ENCODE measurements around the gene CD22. TPM values are rescaled to one million over a fixed set of nuclear protein-coding genes. Genes with fewer than 3 reads are reported as not detected.

CD22 gene
- total RNA-seq, 1 experiment from 2014 or later = 0.56 TPM

DNA sequence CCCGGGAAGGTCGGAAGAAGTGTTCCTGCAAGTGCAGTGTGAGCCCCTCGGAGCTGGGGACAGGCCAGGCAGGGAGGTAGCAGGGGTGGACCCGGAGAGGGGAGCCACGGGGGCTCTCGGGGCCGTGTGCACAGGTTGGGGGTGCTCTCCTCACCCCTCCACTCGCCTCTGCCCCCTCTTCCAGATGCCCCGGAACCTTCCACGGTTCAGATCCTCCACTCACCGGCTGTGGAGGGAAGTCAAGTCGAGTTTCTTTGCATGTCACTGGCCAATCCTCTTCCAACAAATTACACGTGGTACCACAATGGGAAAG, 9.0 kb downstream of the CD22 start:
- intact Hi-C loops (cut with micrococcal nuclease) = no loop called here
- peaks cover 62% of the 10 kb centered on the region for H3K27me3 Mint-ChIP-seq (ENCODE audit: insufficient read depth, unreplicated experiment)
- H3K27ac Mint-ChIP-seq (ENCODE audit: low read depth, unreplicated experiment) = no peak overlapping the region
- POLR2A ChIA-PET = no interaction called here
- TF ChIP-seq, protein P1, sequence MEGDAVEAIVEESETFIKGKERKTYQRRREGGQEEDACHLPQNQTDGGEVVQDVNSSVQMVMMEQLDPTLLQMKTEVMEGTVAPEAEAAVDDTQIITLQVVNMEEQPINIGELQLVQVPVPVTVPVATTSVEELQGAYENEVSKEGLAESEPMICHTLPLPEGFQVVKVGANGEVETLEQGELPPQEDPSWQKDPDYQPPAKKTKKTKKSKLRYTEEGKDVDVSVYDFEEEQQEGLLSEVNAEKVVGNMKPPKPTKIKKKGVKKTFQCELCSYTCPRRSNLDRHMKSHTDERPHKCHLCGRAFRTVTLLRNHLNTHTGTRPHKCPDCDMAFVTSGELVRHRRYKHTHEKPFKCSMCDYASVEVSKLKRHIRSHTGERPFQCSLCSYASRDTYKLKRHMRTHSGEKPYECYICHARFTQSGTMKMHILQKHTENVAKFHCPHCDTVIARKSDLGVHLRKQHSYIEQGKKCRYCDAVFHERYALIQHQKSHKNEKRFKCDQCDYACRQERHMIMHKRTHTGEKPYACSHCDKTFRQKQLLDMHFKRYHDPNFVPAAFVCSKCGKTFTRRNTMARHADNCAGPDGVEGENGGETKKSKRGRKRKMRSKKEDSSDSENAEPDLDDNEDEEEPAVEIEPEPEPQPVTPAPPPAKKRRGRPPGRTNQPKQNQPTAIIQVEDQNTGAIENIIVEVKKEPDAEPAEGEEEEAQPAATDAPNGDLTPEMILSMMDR (IDR thresholded peaks at IDR 0.05; ENCODE audit: unreplicated experiment) = no peak
- DNase-seq (ENCODE audit: unreplicated experiment) = no peak
- CTCF ChIA-PET = no interaction called here
- H3K4me3 Mint-ChIP-seq (ENCODE audit: unreplicated experiment) = no peak overlapping the region
- H3K36me3 Mint-ChIP-seq (ENCODE audit: insufficient read depth, unreplicated experiment) = no peaks in the 10 kb centered on the region
- no peaks in the 10 kb centered on the region for H3K9me3 Mint-ChIP-seq (ENCODE audit: unreplicated experiment)
- no peaks in the 10 kb centered on the region for H3K4me1 Mint-ChIP-seq (ENCODE audit: insufficient read depth, unreplicated experiment)
- no TSS peak for BruUV-seq (replicated peaks)

DNA sequence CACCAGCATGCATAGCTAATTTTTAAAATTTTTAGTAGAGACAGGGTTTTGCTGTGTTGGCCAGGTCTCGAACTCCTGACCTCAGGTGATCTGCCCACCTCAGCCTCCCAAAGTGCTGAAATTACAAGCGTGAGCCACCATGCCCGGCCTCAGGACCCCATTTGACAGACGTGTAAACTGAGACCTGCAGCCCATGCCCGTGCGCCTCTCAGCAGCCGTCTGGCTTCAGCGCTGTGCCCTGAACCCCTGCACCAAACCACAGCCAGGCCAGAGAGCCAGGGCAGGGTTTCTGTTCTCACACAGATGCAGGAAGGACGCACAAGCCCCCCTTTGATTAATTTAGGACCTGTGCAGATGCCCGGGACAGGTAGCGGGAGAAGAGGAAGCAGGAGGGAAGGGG, 11.4 kb downstream of the CD22 start:
- no TSS peak for BruUV-seq (replicated peaks)
- POLR2A ChIA-PET = no interaction called here
- intact Hi-C loops (cut with micrococcal nuclease) = no loop called here
- Mint-ChIP-seq H3K27ac (ENCODE audit: low read depth, unreplicated experiment) (no peak overlapping the region), H3K4me3 (ENCODE audit: unreplicated experiment) (no peak overlapping the region), H3K36me3 (ENCODE audit: insufficient read depth, unreplicated experiment) (no peaks in the 10 kb centered on the region), H3K27me3 (ENCODE audit: insufficient read depth, unreplicated experiment) (peaks cover 42% of the 10 kb centered on the region), H3K4me1 (ENCODE audit: insufficient read depth, unreplicated experiment) (no peaks in the 10 kb centered on the region), H3K9me3 (ENCODE audit: unreplicated experiment) (no peaks in the 10 kb centered on the region)
- CTCF ChIA-PET = interaction anchor here (0.6 kb wide), 1 partner anchor 165 kb away, joined by 3 read pairs; no protein-coding TSS in a partner anchor
- no peak for DNase-seq (ENCODE audit: unreplicated experiment)
- TF ChIP-seq, protein P1 (IDR thresholded peaks at IDR 0.05; ENCODE audit: unreplicated experiment) = no peak

DNA sequence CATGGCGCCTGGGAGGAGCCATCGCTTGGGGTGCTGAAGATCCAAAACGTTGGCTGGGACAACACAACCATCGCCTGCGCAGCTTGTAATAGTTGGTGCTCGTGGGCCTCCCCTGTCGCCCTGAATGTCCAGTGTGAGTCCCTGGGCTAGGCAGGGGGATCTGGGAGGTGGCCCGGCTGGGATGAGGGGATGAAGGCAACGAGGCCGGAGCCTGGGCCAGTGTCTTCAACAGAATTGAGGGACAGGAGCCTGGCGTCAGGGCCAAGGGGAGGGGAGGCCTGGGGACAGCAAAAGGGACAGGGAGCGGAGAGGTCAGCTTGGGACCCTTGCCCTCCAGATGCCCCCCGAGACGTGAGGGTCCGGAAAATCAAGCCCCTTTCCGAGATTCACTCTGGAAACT, 12.0 kb downstream of the CD22 start:
- no peak overlapping the region for H3K27ac Mint-ChIP-seq (ENCODE audit: low read depth, unreplicated experiment)
- intact Hi-C loops (cut with micrococcal nuclease) = no loop called here
- H3K4me3 Mint-ChIP-seq (ENCODE audit: unreplicated experiment) = no peak overlapping the region
- no peaks in the 10 kb centered on the region for H3K4me1 Mint-ChIP-seq (ENCODE audit: insufficient read depth, unreplicated experiment)
- CTCF ChIA-PET = interaction anchor here (0.6 kb wide), 1 partner anchor 274 kb away, joined by 4 read pairs; no protein-coding TSS in a partner anchor
- DNase-seq (ENCODE audit: unreplicated experiment) = no peak
- H3K36me3 Mint-ChIP-seq (ENCODE audit: insufficient read depth, unreplicated experiment) = no peaks in the 10 kb centered on the region
- H3K9me3 Mint-ChIP-seq (ENCODE audit: unreplicated experiment) = no peaks in the 10 kb centered on the region
- POLR2A ChIA-PET = no interaction called here
- TF ChIP-seq, protein P1 (IDR thresholded peaks at IDR 0.05; ENCODE audit: unreplicated experiment) = no peak
- BruUV-seq (replicated peaks) = no TSS peak
- H3K27me3 Mint-ChIP-seq (ENCODE audit: insufficient read depth, unreplicated experiment) = peaks cover 36% of the 10 kb centered on the region

DNA sequence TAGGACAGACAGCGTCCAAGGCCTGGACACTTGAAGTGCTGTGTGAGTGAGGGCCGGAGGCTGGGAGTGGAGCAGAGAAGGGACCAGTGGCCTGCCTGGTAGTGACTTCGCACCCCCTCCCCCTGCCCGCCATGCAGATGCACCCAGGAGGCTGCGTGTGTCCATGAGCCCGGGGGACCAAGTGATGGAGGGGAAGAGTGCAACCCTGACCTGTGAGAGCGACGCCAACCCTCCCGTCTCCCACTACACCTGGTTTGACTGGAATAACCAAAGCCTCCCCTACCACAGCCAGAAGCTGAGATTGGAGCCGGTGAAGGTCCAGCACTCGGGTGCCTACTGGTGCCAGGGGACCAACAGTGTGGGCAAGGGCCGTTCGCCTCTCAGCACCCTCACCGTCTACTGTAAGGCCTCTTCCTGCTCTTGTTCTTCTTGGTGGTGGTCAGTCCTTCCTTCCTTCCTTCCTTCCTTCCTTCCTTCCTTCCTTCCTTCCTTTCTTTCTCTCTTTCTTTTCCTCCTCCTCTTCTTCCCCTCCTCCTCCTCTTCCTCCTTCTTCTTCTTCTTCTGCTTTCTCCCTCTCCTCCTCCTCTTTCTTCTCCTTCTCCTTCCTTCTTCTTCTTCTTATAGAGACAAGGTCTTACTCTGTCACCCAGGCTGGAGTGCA, 12.7 kb downstream of the CD22 start:
- no TSS peak for BruUV-seq (replicated peaks)
- POLR2A ChIA-PET = no interaction called here
- CTCF ChIA-PET = interaction anchor here (0.6 kb wide), 1 partner anchor 275 kb away, joined by 4 read pairs; no protein-coding TSS in a partner anchor
- TF ChIP-seq, protein P1 (IDR thresholded peaks at IDR 0.05; ENCODE audit: unreplicated experiment) = no peak
- Mint-ChIP-seq H3K9me3 (ENCODE audit: unreplicated experiment) (no peaks in the 10 kb centered on the region), H3K4me3 (ENCODE audit: unreplicated experiment) (no peak overlapping the region), H3K27ac (ENCODE audit: low read depth, unreplicated experiment) (no peak overlapping the region), H3K36me3 (ENCODE audit: insufficient read depth, unreplicated experiment) (no peaks in the 10 kb centered on the region), H3K27me3 (ENCODE audit: insufficient read depth, unreplicated experiment) (peaks cover 40% of the 10 kb centered on the region), H3K4me1 (ENCODE audit: insufficient read depth, unreplicated experiment) (no peaks in the 10 kb centered on the region)
- no peak for DNase-seq (ENCODE audit: unreplicated experiment)
- intact Hi-C loops (cut with micrococcal nuclease) = no loop called here

Data from MCF 10A (cell line).